Lower leg skin (tissue), 3 donors: Measurements from ENCODE around the gene SNRPA.

ENCODE experiments used
- POLR2A ChIP-seq, 2 donors: fragments of 450-650 bp; IDR thresholded peaks; one replicate each; pipeline ENCODE4 v1.6.1; 2016 to 2017; ENCODE audit warnings: antibody characterized with exemption in 2 of 2, mild to moderate bottlenecking in 1 of 2, moderate library complexity in 1 of 2
- TF ChIP-seq, protein P1 (sequence below), 3 donors: fragments of 450-650 bp; IDR thresholded peaks; one replicate each; pipeline ENCODE4 v1.5.1; 2016; ENCODE audit warnings: antibody characterized with exemption in 3 of 3, mild to moderate bottlenecking in 3 of 3, moderate library complexity in 2 of 3

DNA sequence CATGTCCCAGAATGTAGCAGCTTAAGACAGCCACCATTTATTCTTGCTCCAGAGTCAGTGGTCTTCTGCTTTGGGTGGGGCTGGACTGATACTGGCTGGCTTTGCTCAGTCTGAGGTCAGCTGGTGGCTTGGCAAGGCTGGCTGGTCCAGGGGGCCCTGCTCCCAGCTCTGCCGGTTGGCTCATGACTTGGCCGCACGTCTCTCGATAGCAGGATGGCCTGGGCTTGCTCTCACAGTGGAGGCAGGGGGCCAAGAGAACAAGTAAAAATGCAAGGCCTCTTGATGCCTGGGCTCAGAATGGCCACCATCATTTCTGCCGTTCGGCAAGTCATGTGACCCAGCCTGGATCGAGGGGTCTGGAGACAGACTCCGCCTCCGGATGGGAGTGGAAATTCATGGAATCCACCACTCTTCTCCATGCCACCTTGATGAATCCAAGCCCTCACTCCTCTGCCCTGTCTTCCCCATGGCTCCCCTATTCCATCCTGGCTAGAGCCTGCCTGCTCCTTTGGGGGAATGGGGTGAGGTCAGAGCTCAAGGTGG is 13.8 kb upstream of the SNRPA start:
- TF ChIP-seq, protein P1, sequence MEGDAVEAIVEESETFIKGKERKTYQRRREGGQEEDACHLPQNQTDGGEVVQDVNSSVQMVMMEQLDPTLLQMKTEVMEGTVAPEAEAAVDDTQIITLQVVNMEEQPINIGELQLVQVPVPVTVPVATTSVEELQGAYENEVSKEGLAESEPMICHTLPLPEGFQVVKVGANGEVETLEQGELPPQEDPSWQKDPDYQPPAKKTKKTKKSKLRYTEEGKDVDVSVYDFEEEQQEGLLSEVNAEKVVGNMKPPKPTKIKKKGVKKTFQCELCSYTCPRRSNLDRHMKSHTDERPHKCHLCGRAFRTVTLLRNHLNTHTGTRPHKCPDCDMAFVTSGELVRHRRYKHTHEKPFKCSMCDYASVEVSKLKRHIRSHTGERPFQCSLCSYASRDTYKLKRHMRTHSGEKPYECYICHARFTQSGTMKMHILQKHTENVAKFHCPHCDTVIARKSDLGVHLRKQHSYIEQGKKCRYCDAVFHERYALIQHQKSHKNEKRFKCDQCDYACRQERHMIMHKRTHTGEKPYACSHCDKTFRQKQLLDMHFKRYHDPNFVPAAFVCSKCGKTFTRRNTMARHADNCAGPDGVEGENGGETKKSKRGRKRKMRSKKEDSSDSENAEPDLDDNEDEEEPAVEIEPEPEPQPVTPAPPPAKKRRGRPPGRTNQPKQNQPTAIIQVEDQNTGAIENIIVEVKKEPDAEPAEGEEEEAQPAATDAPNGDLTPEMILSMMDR (IDR thresholded peaks at IDR 0.05) = no peak
- TF ChIP-seq POLR2A (IDR thresholded peaks at IDR 0.05) = no peak
